ENCODE results near the gene ARHGEF19. TPM values are rescaled to one million over a fixed set of nuclear protein-coding genes. Genes with fewer than 3 reads are reported as not detected.

Gene ARHGEF19
- total and polyA plus RNA-seq, 2 of the 13 experiments (the other 11 are each of a cell fraction or from before 2014, with no cell fraction given) = 1.7 to 1.8 TPM

DNA sequence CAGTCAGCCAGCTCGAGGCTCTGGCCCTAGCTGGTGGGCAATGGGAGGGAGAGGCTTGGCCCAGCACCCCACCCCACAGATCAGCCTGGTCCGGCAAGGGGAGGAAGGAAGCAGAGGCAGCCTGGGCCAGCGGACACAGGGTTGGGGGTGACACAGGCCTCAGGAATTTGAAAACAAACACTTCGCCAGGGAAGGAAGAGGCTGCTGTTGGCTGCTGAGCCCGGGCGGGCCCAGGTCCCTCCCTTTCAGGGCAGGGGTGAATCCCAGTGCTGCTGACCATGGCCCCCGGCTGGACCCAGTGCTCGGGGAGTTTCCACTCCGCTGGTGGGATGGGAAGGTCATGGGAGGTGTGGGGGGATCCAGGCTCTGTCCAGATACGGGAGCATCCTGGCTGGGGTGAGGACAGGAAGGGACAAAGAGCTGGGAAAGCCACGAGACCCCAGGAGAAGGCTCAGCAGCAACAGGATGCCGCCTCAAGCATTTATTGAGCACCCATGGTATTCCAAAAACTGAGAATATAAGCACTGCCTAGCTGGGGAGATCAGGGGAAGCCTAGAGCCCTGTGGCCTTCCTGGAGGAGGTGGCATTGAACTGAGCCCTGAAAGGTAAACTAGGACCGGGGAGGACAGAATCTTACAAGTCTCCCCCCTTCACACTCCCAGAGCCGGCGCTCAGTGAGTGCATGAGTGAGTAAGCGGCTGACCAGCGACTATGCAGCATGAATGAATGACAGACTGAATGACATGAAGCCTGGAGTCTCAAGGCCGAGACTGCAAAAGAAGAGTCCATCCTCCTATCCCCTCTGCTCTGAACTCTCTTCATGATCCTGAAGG is 30.3 kb downstream of the ARHGEF19 start (continued):
- TF ChIP-seq, protein P1, sequence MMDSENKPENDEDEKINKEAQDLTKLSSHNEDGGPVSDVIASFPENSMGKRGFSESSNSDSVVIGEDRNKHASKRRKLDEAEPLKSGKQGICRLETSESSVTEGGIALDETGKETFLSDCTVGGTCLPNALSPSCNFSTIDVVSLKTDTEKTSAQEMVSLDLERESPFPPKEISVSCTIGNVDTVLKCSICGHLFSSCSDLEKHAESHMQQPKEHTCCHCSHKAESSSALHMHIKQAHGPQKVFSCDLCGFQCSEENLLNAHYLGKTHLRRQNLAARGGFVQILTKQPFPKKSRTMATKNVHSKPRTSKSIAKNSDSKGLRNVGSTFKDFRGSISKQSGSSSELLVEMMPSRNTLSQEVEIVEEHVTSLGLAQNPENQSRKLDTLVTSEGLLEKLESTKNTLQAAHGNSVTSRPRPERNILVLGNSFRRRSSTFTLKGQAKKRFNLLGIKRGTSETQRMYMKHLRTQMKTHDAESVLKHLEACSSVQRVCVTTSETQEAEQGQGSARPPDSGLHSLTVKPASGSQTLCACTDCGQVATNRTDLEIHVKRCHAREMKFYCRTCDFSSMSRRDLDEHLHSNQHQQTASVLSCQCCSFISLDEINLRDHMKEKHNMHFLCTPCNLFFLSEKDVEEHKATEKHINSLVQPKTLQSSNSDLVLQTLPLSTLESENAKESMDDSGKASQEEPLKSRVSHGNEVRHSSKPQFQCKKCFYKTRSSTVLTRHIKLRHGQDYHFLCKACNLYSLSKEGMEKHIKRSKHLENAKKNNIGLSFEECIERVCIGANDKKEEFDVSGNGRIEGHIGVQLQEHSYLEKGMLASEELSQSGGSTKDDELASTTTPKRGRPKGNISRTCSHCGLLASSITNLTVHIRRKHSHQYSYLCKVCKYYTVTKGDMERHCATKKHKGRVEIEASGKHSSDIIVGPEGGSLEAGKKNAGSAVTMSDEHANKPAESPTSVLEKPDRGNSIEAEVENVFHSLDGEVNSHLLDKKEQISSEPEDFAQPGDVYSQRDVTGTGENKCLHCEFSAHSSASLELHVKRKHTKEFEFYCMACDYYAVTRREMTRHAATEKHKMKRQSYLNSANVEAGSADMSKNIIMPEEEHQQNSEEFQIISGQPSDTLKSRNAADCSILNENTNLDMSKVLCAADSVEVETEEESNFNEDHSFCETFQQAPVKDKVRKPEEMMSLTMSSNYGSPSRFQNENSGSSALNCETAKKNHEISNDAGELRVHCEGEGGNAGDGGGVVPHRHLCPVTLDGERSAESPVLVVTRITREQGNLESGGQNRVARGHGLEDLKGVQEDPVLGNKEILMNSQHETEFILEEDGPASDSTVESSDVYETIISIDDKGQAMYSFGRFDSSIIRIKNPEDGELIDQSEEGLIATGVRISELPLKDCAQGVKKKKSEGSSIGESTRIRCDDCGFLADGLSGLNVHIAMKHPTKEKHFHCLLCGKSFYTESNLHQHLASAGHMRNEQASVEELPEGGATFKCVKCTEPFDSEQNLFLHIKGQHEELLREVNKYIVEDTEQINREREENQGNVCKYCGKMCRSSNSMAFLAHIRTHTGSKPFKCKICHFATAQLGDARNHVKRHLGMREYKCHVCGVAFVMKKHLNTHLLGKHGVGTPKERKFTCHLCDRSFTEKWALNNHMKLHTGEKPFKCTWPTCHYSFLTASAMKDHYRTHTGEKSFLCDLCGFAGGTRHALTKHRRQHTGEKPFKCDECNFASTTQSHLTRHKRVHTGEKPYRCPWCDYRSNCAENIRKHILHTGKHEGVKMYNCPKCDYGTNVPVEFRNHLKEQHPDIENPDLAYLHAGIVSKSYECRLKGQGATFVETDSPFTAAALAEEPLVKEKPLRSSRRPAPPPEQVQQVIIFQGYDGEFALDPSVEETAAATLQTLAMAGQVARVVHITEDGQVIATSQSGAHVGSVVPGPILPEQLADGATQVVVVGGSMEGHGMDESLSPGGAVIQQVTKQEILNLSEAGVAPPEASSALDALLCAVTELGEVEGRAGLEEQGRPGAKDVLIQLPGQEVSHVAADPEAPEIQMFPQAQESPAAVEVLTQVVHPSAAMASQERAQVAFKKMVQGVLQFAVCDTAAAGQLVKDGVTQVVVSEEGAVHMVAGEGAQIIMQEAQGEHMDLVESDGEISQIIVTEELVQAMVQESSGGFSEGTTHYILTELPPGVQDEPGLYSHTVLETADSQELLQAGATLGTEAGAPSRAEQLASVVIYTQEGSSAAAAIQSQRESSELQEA (CRISPR knock-in tag; IDR thresholded peaks at IDR 0.05; ENCODE audit: not compliant biosample characterization) = no peak
- TF ChIP-seq, protein P2, sequence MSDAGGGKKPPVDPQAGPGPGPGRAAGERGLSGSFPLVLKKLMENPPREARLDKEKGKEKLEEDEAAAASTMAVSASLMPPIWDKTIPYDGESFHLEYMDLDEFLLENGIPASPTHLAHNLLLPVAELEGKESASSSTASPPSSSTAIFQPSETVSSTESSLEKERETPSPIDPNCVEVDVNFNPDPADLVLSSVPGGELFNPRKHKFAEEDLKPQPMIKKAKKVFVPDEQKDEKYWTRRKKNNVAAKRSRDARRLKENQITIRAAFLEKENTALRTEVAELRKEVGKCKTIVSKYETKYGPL (CRISPR knock-in tag; IDR thresholded peaks at IDR 0.05) = no peak
- no peak for TF ChIP-seq ZSCAN22 (CRISPR knock-in tag; IDR thresholded peaks at IDR 0.05)
- peak; percentile 39 for TF ChIP-seq AGO1 (IDR thresholded peaks at IDR 0.05; ENCODE audit: low read depth, low read length, poor library complexity, severe bottlenecking)
- TF ChIP-seq CAMTA2 (CRISPR knock-in tag; IDR thresholded peaks at IDR 0.05; ENCODE audit: borderline replicate concordance) = no peak
- TF ChIP-seq RFX5 (IDR thresholded peaks at IDR 0.05; ENCODE audit: low read depth, low read length) = no peak
- TF ChIP-seq KLF13 (CRISPR knock-in tag; IDR thresholded peaks at IDR 0.05) = no peak
- TF ChIP-seq U2AF2 (IDR thresholded peaks at IDR 0.05; ENCODE audit: low read depth, low read length) = no peak
- TF ChIP-seq SCMH1 (CRISPR knock-in tag; IDR thresholded peaks at IDR 0.05; ENCODE audit: borderline replicate concordance) = no peak
- TF ChIP-seq ZNF292 (CRISPR knock-in tag; IDR thresholded peaks at IDR 0.05; ENCODE audit: borderline replicate concordance, low read depth) = peak; percentile 96
- TF ChIP-seq ZNF367 (CRISPR knock-in tag; IDR thresholded peaks at IDR 0.05; ENCODE audit: borderline replicate concordance) = no peak
- peak; percentile 29; the same call in 1 of the 2 replicates for TF ChIP-seq BRD4 (CRISPR knock-in tag; IDR thresholded peaks at IDR 0.05)
- TF ChIP-seq ZNF614 (CRISPR knock-in tag; IDR thresholded peaks at IDR 0.05; ENCODE audit: borderline replicate concordance) = no peak
- TF ChIP-seq ZNF615 (CRISPR knock-in tag; IDR thresholded peaks at IDR 0.05; ENCODE audit: borderline replicate concordance) = no peak
- peak; percentile 58 for TF ChIP-seq HNF4A (CRISPR knock-in tag; IDR thresholded peaks at IDR 0.05)
- no peak for TF ChIP-seq ZNF660 (CRISPR knock-in tag; IDR thresholded peaks at IDR 0.05; ENCODE audit: borderline replicate concordance, low read depth)
- no peak for TF ChIP-seq FOXC1 (CRISPR knock-in tag; IDR thresholded peaks at IDR 0.05; ENCODE audit: borderline replicate concordance)
- no peak for TF ChIP-seq ZFP37 (CRISPR knock-in tag; IDR thresholded peaks at IDR 0.05; ENCODE audit: borderline replicate concordance)
- TF ChIP-seq SOX13 (IDR thresholded peaks at IDR 0.05) = no peak
- peak in 1 of 2 experiments; percentile 64; a peak in 1 of 4 replicates for TF ChIP-seq SOX13 (CRISPR knock-in tag; conservative IDR thresholded peaks at IDR 0.05 in 1 of 2, IDR thresholded peaks at IDR 0.05 in 1 of 2)
- TF ChIP-seq ZNF788 (CRISPR knock-in tag; IDR thresholded peaks at IDR 0.05; ENCODE audit: borderline replicate concordance) = peak; percentile 73; the same call in 1 of the 2 replicates

Measured in HepG2 (cell line).